KMS-11 (cell line): ENCODE data around the gene REM2.
A peak's percentile ranks its signal among the peaks of the same experiment; 100 is the strongest.

Experiments used
- H2AFZ ChIP-seq: fragments of 200-600 bp; sonication (generic); 2 replicates; pipeline ENCODE4 v1.6.1; 2016; ENCODE audit warnings: antibody characterized with exemption, mixed run types, low read depth
- H3K27ac ChIP-seq: fragments of 200-600 bp; sonication (generic); 2 replicates; pipeline ENCODE4 v1.6.1; 2016; ENCODE audit warnings: mild to moderate bottlenecking, mixed run types
- H3K27me3 ChIP-seq: fragments of 200-600 bp; sonication (generic); 2 replicates; pipeline ENCODE4 v1.6.1; 2017; ENCODE audit warnings: mild to moderate bottlenecking, low read depth, mixed run types, moderate library complexity; ENCODE audit not compliant: insufficient read depth
- H3K36me3 ChIP-seq: fragments of 200-600 bp; sonication (generic); 2 replicates; pipeline ENCODE4 v1.6.1; 2017; ENCODE audit warnings: mild to moderate bottlenecking, mixed run types; ENCODE audit not compliant: insufficient read depth
- H3K4me1 ChIP-seq: fragments of 200-600 bp; sonication (generic); 2 replicates; pipeline ENCODE4 v1.6.1; 2016; ENCODE audit warnings: mild to moderate bottlenecking, low read depth, mixed run types; ENCODE audit not compliant: poor library complexity, severe bottlenecking
- H3K4me2 ChIP-seq: fragments of 200-600 bp; sonication (generic); 2 replicates; pipeline ENCODE4 v1.7.0; 2016; ENCODE audit warnings: mild to moderate bottlenecking, mixed run types
- H3K4me3 ChIP-seq: fragments of 200-600 bp; sonication (generic); IDR thresholded peaks from 2 replicates; pipeline ENCODE4 v1.6.1; 2017; ENCODE audit warnings: low read depth, low read length, mixed read lengths; ENCODE audit not compliant: insufficient read depth
- H3K79me2 ChIP-seq: fragments of 200-600 bp; sonication (generic); 2 replicates; pipeline ENCODE4 v1.6.1; 2016; ENCODE audit warnings: low read depth, mixed run types; ENCODE audit not compliant: insufficient read depth
- H3K9ac ChIP-seq: fragments of 200-600 bp; sonication (generic); 2 replicates; pipeline ENCODE4 v1.6.1; 2016; ENCODE audit warnings: mild to moderate bottlenecking, mixed run types
- H4K20me1 ChIP-seq: fragments of 200-600 bp; sonication (generic); 2 replicates; pipeline ENCODE4 v1.6.1; 2016; ENCODE audit warnings: mild to moderate bottlenecking, mixed run types; ENCODE audit not compliant: insufficient read depth
- TF ChIP-seq, protein P1 (sequence below): fragments of 200-600 bp; sonication (generic); conservative IDR thresholded peaks from 2 replicates; pipeline ENCODE4 v1.6.1; 2017; ENCODE audit warnings: low read depth, mild to moderate bottlenecking, antibody characterized with exemption, low read length, moderate library complexity, mixed read lengths

REM2 gene

DNA sequence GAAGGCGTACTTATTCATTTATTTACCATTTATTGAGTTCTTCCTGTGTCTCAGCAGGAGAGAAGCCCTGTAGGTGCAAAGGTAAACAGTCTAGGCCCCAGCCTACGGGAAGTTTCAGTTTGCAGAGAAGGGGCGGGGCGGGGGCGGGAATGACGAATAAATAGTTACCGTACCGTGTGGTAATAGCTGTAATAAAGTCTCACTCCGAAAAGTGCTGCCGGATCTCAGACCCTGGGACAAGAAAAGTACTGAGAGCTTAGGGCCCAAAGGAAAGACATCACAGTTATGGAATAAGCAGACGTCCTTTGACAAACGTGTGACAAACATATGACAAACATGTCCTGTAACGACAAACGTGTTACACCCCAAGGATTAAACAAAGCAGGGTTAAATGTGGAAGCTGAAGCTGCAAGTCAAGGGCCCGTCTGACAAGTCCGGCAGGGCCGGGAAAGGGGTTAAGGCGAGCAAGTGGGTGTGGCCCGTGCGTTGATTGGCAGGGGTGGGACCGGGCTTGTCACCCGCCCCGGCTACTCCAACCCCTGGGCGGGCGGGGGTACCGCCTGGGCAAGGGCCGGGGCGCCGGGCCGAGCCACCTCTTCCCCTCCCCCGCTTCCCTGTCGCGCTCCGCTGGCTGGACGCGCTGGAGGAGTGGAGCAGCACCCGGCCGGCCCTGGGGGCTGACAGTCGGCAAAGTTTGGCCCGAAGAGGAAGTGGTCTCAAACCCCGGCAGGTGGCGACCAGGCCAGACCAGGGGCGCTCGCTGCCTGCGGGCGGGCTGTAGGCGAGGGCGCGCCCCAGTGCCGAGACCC is 11.6 kb upstream of the REM2 start, which contains the start of gene LRP10:
TSS of gene LRP10 (plus strand) at position 517 of the 809 bp plus-strand sequence. CDS start 564 bp downstream, outside the sequence.
- Histone ChIP-seq H3K9ac (peak within 1 kb of the TSS; percentile 58), H3K4me2 (peak within 1 kb of the TSS; percentile 95)

DNA sequence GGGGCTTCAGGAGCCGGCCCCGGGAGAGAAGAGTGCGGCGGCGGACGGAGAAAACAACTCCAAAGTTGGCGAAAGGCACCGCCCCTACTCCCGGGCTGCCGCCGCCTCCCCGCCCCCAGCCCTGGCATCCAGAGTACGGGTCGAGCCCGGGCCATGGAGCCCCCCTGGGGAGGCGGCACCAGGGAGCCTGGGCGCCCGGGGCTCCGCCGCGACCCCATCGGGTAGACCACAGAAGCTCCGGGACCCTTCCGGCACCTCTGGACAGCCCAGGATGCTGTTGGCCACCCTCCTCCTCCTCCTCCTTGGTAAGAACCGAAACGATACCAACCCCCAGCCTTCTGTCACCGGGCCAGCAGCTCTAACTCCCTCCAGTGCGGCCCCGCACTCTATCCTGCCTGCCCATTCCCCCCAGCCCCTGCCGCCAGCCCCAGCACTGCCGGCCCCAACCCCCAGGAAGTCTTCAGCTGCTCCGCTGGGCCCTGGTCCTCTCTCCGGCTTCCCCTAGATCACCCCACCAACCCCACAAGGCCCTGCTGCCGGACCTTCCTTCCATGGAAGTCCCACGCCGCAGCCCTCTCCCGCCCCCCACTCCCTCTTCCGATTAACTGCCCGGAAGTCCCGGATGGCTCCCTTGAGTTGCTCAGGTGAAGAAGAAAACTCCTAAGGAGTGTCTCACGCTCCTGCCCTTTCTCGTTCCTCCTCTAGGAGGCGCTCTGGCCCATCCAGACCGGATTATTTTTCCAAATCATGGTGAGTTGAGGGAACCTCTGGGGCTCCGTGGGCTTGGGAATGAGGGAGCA is 10.8 kb upstream of the REM2 start:
- Histone ChIP-seq H3K27ac (peak overlapping the region; percentile 69), H3K9ac (peak overlapping the region; percentile 58)

More for the DNA sequence above, 11.6 kb upstream of the REM2 start, which contains the start of gene LRP10:
- H2AFZ ChIP-seq = peak within 1 kb of the TSS; percentile 53
- peak within 1 kb of the TSS; percentile 69 for H3K27ac ChIP-seq
- no peaks in the 10 kb centered on the region for H3K36me3 ChIP-seq
- H3K79me2 ChIP-seq = no peaks in the 10 kb centered on the region
- TF ChIP-seq, protein P1, sequence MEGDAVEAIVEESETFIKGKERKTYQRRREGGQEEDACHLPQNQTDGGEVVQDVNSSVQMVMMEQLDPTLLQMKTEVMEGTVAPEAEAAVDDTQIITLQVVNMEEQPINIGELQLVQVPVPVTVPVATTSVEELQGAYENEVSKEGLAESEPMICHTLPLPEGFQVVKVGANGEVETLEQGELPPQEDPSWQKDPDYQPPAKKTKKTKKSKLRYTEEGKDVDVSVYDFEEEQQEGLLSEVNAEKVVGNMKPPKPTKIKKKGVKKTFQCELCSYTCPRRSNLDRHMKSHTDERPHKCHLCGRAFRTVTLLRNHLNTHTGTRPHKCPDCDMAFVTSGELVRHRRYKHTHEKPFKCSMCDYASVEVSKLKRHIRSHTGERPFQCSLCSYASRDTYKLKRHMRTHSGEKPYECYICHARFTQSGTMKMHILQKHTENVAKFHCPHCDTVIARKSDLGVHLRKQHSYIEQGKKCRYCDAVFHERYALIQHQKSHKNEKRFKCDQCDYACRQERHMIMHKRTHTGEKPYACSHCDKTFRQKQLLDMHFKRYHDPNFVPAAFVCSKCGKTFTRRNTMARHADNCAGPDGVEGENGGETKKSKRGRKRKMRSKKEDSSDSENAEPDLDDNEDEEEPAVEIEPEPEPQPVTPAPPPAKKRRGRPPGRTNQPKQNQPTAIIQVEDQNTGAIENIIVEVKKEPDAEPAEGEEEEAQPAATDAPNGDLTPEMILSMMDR = no peak
- H3K27me3 ChIP-seq = no peaks in the 10 kb centered on the region
- H3K4me1 ChIP-seq = peaks cover 22% of the 10 kb centered on the region
- no peaks in the 10 kb centered on the region for H4K20me1 ChIP-seq
- H3K4me3 ChIP-seq = no peak within 1 kb of the TSS

DNA sequence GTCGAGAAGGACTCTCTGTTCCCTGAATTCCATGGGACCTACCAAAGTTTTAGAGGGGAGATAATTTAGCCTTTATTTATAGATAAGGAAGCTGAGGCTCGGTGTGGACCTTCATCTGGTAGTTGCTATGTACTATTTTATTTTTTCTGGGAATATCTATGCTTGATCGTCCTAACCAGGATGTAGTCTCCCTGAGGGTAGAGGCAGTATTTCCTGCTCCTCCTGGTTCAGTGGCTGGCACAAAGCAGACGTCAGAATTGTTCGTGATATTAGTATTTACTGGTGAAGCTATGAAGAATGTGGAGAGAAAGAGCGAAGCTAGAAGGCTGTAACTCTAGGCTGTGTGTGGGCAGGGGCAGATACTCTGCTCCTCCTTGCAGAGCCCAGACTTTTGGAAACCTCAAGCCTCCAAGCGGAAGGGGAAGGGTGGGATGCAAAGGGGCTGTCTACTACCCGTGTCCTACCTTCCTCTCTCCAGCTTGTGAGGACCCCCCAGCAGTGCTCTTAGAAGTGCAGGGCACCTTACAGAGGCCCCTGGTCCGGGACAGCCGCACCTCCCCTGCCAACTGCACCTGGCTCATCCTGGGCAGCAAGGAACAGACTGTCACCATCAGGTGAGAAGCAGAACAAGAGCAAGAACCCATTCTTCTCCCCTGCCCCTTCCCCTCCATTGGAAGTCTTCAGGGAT is 10.0 kb upstream of the REM2 start:
- peak overlapping the region; percentile 69; the same call in 1 of the 2 replicates for H3K27ac ChIP-seq
- H3K9ac ChIP-seq = peak overlapping the region; percentile 58; the same call in 1 of the 2 replicates
- H3K79me2 ChIP-seq = no peaks in the 10 kb centered on the region
- H3K27me3 ChIP-seq = no peaks in the 10 kb centered on the region
- no peaks in the 10 kb centered on the region for H4K20me1 ChIP-seq
- TF ChIP-seq, protein P1 = peak; percentile 63
- H2AFZ ChIP-seq = peak overlapping the region; percentile 53; the same call in 1 of the 2 replicates
- H3K4me3 ChIP-seq = no peak overlapping the region
- peaks cover 22% of the 10 kb centered on the region for H3K4me1 ChIP-seq
- no peaks in the 10 kb centered on the region for H3K36me3 ChIP-seq
- H3K4me2 ChIP-seq = peak overlapping the region; percentile 95

More for the DNA sequence above, 10.8 kb upstream of the REM2 start:
- H2AFZ ChIP-seq = peak overlapping the region; percentile 53
- peak overlapping the region; percentile 95 for H3K4me2 ChIP-seq
- peaks cover 22% of the 10 kb centered on the region for H3K4me1 ChIP-seq
- TF ChIP-seq, protein P1 = peak; percentile 92
- H3K27me3 ChIP-seq = no peaks in the 10 kb centered on the region
- H4K20me1 ChIP-seq = no peaks in the 10 kb centered on the region
- H3K36me3 ChIP-seq = no peaks in the 10 kb centered on the region
- H3K79me2 ChIP-seq = no peaks in the 10 kb centered on the region
- no peak overlapping the region for H3K4me3 ChIP-seq
